ENCODE measurements around the gene BCHE. TPM values are rescaled to one million over a fixed set of nuclear protein-coding genes. Genes with fewer than 3 reads are reported as not detected.

BCHE gene
- total RNA-seq, 4 donors from 2014 or later = 31.8 to 96.2 (median 49.3) TPM

GRCh38 chr3:165725296-165725695, 111.9 kb downstream of the BCHE start:
- Histone ChIP-seq H3K27me3 (no peaks in the 10 kb centered on the region), H3K4me3 (no peak overlapping the region), H3K9me3 (peaks cover 0 to under 1% (median 0%) of the 10 kb centered on the region in 3 donors), H3K27ac (no peak overlapping the region), H3K4me1 (no peaks in the 10 kb centered on the region), H3K36me3 (no peaks in the 10 kb centered on the region)
- ATAC-seq = no peak
- 100% methylated on average over 1 of the region's 2 CpGs; no CpG with 5 or more reads in 1 of the 2 donors for WGBS, 2 donors (ENCODE audit: low coverage in 1 of 2)
- TF ChIP-seq POLR2AphosphoS5 (IDR thresholded peaks at IDR 0.05) (no peak), EP300 (IDR thresholded peaks at IDR 0.05) (no peak), POLR2A (IDR thresholded peaks at IDR 0.05) (no peak), CTCF (IDR thresholded peaks at IDR 0.05) (no peak)
